Limb (tissue), 2 donors: Measurements from ENCODE around the gene CD24.
"Not testable (repeated sequence)": the region's sequence is repeated elsewhere in the genome, so short reads cannot be mapped to it uniquely, and the experiment has no call there.

Experiments
- DNase-seq, 2 donors: peaks; one replicate each; pipeline ENCODE4 v3.0.0-alpha.2; 2016; ENCODE audit errors: extremely low spot score in 2 of 2

The CD24 gene

GRCh38 chr6:106970769-106971168, 3.8 kb downstream of the CD24 start:
- DNase-seq, result not testable (repeated sequence)

GRCh38 chr6:106967936-106968555, 6.5 kb downstream of the CD24 start:
- no peak for DNase-seq

GRCh38 chr6:106966671-106967640, 7.6 kb downstream of the CD24 start:
- no peak for DNase-seq

DNA sequence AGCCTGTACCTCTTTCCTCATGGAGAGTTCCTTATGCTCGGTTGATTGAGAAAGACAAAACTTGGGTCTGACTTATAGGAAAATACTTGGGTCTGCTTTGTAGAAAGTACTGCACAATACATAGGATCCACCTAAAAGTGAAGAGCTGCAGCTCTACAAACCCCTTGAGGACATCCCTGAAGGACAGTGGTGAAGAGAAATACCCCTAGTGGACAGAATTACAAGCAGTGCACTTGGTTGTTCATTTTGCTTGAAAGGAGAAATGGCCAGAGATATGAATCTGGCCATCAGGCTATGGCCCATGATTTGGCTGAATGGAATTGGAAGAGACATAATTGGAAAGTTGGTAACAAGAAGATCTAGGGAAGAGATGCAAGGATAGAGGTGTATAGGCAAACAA, 8.3 kb downstream of the CD24 start:
- DNase-seq, result no peak

DNA sequence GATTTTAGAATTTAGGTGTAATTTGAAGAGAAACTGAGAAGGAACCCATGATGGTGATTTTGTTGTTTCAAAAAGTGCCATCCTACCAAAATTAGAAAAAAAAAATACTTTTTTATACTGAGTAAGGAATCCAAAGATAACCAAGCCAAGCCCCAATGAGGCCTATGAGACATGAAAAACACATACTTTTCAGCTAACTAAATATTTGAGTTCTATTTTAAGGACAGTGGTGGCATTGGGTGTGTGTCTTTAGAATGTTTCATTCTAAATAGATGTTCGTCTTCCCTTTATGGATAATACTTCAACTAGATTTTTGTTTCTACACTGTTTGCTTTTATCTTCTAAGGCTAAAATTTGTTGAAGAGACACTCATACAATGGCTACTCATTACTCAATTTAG, 9.6 kb downstream of the CD24 start:
- DNase-seq, result no peak

DNA sequence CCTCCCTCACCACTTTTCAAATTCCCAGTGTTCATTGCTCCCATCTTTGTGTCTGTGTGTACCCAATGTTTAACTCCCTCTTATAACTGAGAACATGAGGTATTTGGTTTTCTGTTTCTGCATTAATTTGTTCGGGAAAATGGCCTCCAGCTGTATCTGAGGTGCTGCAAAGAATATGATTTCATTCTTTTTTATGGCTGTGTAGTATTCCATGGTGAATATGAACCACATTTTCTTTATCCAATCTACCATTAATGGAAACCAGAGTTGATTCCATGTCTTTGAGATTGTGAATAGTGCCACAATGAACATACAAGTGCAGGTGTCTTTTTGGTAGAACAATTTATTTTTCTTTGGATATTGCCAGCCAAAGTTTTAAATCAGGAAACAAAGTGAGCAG, 10.4 kb downstream of the CD24 start:
- no peak for DNase-seq

- no peak for DNase-seq
Observed at GRCh38 chr6:106963544-106963943, 11.0 kb downstream of the CD24 start.

DNA sequence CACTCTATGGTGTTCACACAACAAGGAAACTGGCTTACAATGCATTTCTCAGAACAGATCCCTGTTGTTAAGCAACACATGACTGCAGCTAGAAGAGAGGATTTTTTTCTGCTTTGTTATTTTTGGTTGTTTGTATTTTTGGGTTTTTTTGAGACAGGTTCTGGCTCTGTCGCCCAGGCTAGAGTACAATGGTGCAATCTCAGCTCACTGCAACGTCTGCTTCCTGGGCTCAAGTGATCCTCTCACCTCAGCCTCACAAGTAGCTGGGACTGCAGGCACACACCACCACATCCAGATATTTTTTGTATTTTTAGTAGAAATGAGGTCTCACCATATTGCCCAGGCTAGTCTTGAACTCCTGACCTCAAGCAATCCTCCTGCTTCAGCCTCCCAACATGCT, 12.7 kb downstream of the CD24 start:
- DNase-seq, result no peak

DNA sequence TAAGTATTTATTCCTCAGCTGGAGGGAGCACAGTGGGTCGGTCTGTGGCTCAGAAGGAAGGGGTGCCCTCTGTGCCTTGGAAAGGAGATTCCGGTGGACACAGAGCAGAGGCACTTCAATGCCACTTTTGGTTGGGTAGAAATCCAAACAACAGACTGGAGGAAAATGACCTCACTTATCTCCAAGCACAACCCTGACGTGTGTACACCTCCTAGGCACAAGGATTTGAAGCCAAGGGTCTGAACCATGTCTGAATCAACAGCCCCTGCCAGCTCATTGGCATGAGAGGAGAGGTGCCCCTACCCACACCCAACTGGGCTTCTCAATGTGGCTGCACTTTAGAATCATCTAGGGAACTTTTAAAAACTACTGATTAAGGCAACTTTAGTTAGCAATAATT, 13.4 kb downstream of the CD24 start:
- DNase-seq, result no peak

GRCh38 chr6:106959985-106960384, 14.5 kb downstream of the CD24 start:
- no peak for DNase-seq

GRCh38 chr6:106939848-106940247, 34.7 kb downstream of the CD24 start:
- DNase-seq, result no peak

GRCh38 chr6:106939208-106939607, 35.3 kb downstream of the CD24 start:
- no peak for DNase-seq

GRCh38 chr6:106927531-106928398, 46.8 kb downstream of the CD24 start:
- DNase-seq, result peak; percentile 45 to 85

DNA sequence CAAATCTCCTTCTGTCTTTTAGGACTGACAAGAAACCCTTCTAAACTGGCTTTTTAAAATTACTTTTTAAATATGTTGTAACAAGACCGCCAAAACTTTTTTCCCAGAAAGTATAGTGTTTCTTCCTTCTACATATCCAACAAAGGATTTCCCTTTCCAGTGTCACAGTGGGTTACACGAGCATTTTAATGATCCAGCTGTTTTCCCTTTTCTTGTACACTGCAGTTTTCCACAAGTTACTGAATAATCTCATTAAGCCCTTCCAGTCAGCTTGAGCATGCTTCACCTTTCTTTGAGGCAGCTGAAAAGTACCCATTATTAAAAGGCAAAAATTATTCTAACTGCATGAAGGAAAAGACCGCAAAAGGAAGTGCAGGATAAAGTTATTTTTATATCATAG, 48.6 kb downstream of the CD24 start:
- DNase-seq, result peak in 1 of 2 donors; percentile 20

DNA sequence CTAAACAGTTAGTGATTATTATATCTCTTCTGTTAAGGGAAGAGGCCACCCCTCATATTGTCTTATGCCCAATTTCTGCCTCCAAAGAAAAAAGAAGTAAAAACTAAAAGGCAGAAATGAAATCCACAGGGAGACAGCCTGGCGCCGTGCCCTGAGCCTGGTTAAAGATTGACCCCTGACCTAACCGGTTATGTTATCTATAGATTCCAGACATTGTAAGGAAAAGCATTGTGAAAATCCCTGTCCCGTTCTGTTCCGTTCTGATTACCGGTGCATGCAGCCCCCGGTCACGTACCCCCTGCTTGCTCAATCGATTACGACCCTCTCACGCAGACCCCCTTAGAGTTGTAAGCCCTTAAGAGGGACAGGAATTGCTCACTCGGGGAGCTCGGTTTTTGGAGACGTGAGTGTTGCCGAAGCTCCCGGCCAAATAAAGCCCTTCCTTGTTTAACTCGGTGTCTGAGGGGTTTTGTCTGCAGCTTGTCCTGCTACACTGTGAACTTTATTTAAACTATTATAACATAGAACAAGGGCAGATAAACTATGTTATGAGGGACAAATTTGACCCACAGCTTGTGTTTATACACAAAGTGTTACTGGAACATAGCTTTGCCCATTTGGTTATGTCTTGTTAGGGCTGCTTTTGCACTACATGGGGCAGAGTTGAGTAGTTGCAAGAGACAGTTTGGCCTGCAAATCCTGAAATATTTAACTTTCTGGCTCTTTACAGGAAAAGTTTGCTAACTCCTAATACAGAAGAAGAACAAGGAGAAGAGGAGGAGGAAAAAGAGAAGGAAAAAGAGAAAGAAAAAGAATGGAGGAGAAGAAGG, 49.6 kb downstream of the CD24 start:
- DNase-seq, result no peak

- no peak for DNase-seq
Observed at GRCh38 chr6:106922626-106923025, 51.9 kb downstream of the CD24 start.
